Activated CD8-positive, alpha-beta T cell treated with anti-CD3 and anti-CD28 coated beads, Interleukin-2, amount 10 ng/mL, durations not matched to agents 7 days and 5 days (primary cell): ENCODE results near the gene GP1BA. TPM values are rescaled to one million over a fixed set of nuclear protein-coding genes. Genes with fewer than 3 reads are reported as not detected.
A peak's percentile ranks its signal among the peaks of the same experiment; 100 is the strongest.

Experiments
- ATAC-seq: fragments of 150-1000 bp; cut with Tn5 transposase; one replicate; pipeline ENCODE4 v1.10.0; 2021; ENCODE audit warnings: moderate library complexity
- CTCF ChIA-PET: fragments of 350-600 bp; sonication (Branson Sonifier 250); formaldehyde crosslinking; loops from one replicate; lab custom pipeline; 2021; ENCODE audit warnings: antibody characterized with exemption; lab: Charles Lee
- POLR2A ChIA-PET: fragments of 350-600 bp; sonication (Branson Sonifier 250); formaldehyde crosslinking; loops from one replicate; lab custom pipeline; 2021; ENCODE audit warnings: antibody characterized with exemption; lab: Charles Lee
- DNase-seq: peaks from one replicate; pipeline ENCODE4 v3.0.0-alpha.2; 2020
- H3K27ac Mint-ChIP-seq: one replicate; pipeline ENCODE4 v1.8.0; 2021; ENCODE audit warnings: mild to moderate bottlenecking, mixed read lengths
- H3K27me3 Mint-ChIP-seq: one replicate; pipeline ENCODE4 v1.8.0; 2021; ENCODE audit warnings: low read depth, mixed read lengths
- H3K36me3 Mint-ChIP-seq: one replicate; pipeline ENCODE4 v1.8.0; 2021; ENCODE audit warnings: low read depth, mixed read lengths
- H3K4me1 Mint-ChIP-seq: one replicate; pipeline ENCODE4 v1.8.0; 2021; ENCODE audit warnings: low read depth, mixed read lengths
- H3K4me3 Mint-ChIP-seq: one replicate; pipeline ENCODE4 v1.8.0; 2021; ENCODE audit warnings: mild to moderate bottlenecking, mixed read lengths
- H3K9me3 Mint-ChIP-seq: one replicate; pipeline ENCODE4 v1.8.0; 2022; ENCODE audit warnings: mixed read lengths; ENCODE audit not compliant: insufficient read depth
- total RNA-seq, 2 experiments: library from RNA; stranded (reverse); gene quantifications; one replicate each; pipeline ENCODE4 v1.2.3, GENCODE V29; 2021

Gene GP1BA
- total RNA-seq, 2 experiments from 2014 or later: not detected

GRCh38 chr17:4946312-4946976, 14.4 kb downstream of the GP1BA start:
- ChIA-PET POLR2A (interaction anchor here (1.0 to 10.0 kb wide), 13 partner anchors 6 to 237 kb away, joined by 3 to 239 read pairs (median 4); partner anchors contain the start of genes CAMTA2, RNF167, SLC25A11 and SPAG7), CTCF (interaction anchor here (1.1 to 3.5 kb wide), 5 partner anchors 11 to 115 kb away, joined by 3 to 13 read pairs (median 3); partner anchors contain the start of genes CHRNE and SPAG7)

GRCh38 chr17:4947010-4947410, 14.9 kb downstream of the GP1BA start:
- Mint-ChIP-seq H3K27me3 (no peaks in the 10 kb centered on the region), H3K4me3 (peak overlapping the region; percentile 97), H3K4me1 (peaks cover 57% of the 10 kb centered on the region), H3K36me3 (peaks cover 60% of the 10 kb centered on the region), H3K9me3 (no peaks in the 10 kb centered on the region), H3K27ac (peak overlapping the region; percentile 88)
- ATAC-seq (no peak), DNase-seq (no peak)
- ChIA-PET CTCF (interaction anchor here (1.2 to 3.5 kb wide), 5 partner anchors 10 to 44 kb away, joined by 3 to 13 read pairs (median 4); partner anchors contain the start of genes CHRNE and SPAG7), POLR2A (interaction anchor here (1.0 to 10.0 kb wide), 11 partner anchors 7 to 216 kb away, joined by 3 to 239 read pairs (median 4); partner anchors contain the start of genes RNF167, SLC25A11 and SPAG7)

More at GRCh38 chr17:4946312-4946976, 14.4 kb downstream of the GP1BA start:
- ATAC-seq (no peak), DNase-seq (peak; percentile 45)
- peak overlapping the region; percentile 88 for H3K27ac Mint-ChIP-seq
- no peaks in the 10 kb centered on the region for H3K9me3 Mint-ChIP-seq
- peak overlapping the region; percentile 97 for H3K4me3 Mint-ChIP-seq
- peaks cover 56% of the 10 kb centered on the region for H3K4me1 Mint-ChIP-seq
- H3K36me3 Mint-ChIP-seq: peaks cover 66% of the 10 kb centered on the region
- H3K27me3 Mint-ChIP-seq: no peaks in the 10 kb centered on the region

- Mint-ChIP-seq H3K9me3 (no peaks in the 10 kb centered on the region), H3K27ac (peak overlapping the region; percentile 99), H3K4me3 (peak overlapping the region; percentile 97), H3K27me3 (no peaks in the 10 kb centered on the region), H3K4me1 (peaks cover 51% of the 10 kb centered on the region), H3K36me3 (peaks cover 54% of the 10 kb centered on the region)
- CTCF ChIA-PET: interaction anchor here (1.2 to 3.5 kb wide), 3 partner anchors 9 to 38 kb away, joined by 4 to 13 read pairs (median 4); partner anchors contain the start of gene SPAG7
- POLR2A ChIA-PET: interaction anchor here (0.8 to 10.0 kb wide), 13 partner anchors 7 to 217 kb away, joined by 3 to 239 read pairs (median 5); partner anchors contain the start of genes C17orf107, CHRNE, RNF167 and SLC25A11
- ATAC-seq: peak; percentile 16
- DNase-seq: peak; percentile 84
Measured at GRCh38 chr17:4947411-4948165, 15.5 kb downstream of the GP1BA start.

- no peaks in the 10 kb centered on the region for H3K27me3 Mint-ChIP-seq
- H3K4me1 Mint-ChIP-seq: peaks cover 44% of the 10 kb centered on the region
- POLR2A ChIA-PET: interaction anchor here (0.8 to 10.0 kb wide), 14 partner anchors 8 to 443 kb away, joined by 3 to 239 read pairs (median 5); partner anchors contain the start of genes C17orf107, CHRNE, INCA1 and KIF1C
- CTCF ChIA-PET: interaction anchor here (1.2 to 3.5 kb wide), 3 partner anchors 9 to 39 kb away, joined by 4 to 13 read pairs (median 4); partner anchors contain the start of gene SPAG7
- no peaks in the 10 kb centered on the region for H3K9me3 Mint-ChIP-seq
- peak within 1 kb of the TSS; percentile 99 for H3K27ac Mint-ChIP-seq
- H3K4me3 Mint-ChIP-seq: peak within 1 kb of the TSS; percentile 97
- peak; percentile 96 for DNase-seq
- ATAC-seq: peak; percentile 33
- peaks cover 46% of the 10 kb centered on the region for H3K36me3 Mint-ChIP-seq
Measured at GRCh38 chr17:4948166-4948930, 16.3 kb downstream of the GP1BA start, which contains the start of gene PFN1. Gene PFN1 (minus strand): TSS chr17:4948530. CDS start chr17:4948394, 136 bp downstream.

- DNase-seq: peak; percentile 84
- no peaks in the 10 kb centered on the region for H3K9me3 Mint-ChIP-seq
- ChIA-PET CTCF (interaction anchor here (3.5 kb wide), 1 partner anchor 18 kb away, joined by 13 read pairs; the partner anchor contains the start of gene SPAG7), POLR2A (interaction anchor here (0.9 to 10.0 kb wide), 10 partner anchors 9 to 444 kb away, joined by 3 to 239 read pairs (median 8); partner anchors contain the start of genes C17orf107, CHRNE, INCA1 and KIF1C)
- peak overlapping the region; percentile 97 for H3K4me3 Mint-ChIP-seq
- peak overlapping the region; percentile 99 for H3K27ac Mint-ChIP-seq
- H3K4me1 Mint-ChIP-seq: peaks cover 39% of the 10 kb centered on the region
- no peaks in the 10 kb centered on the region for H3K27me3 Mint-ChIP-seq
- peaks cover 45% of the 10 kb centered on the region for H3K36me3 Mint-ChIP-seq
- peak; percentile 46 for ATAC-seq
Measured at GRCh38 chr17:4948931-4949320, 16.8 kb downstream of the GP1BA start.

GRCh38 chr17:4949321-4950074, 17.4 kb downstream of the GP1BA start:
- ChIA-PET POLR2A (interaction anchor here (0.6 to 10.0 kb wide), 11 partner anchors 9 to 444 kb away, joined by 3 to 239 read pairs (median 6); partner anchors contain the start of genes C17orf107, CHRNE, INCA1 and KIF1C), CTCF (interaction anchor here (4.4 kb wide), 1 partner anchor 18 kb away, joined by 16 read pairs; the partner anchor contains the start of gene SPAG7)
- DNase-seq (peak; percentile 84), ATAC-seq (peak; percentile 28)
- H3K4me1 Mint-ChIP-seq: peaks cover 34% of the 10 kb centered on the region
- peak overlapping the region; percentile 97 for H3K4me3 Mint-ChIP-seq
- peaks cover 41% of the 10 kb centered on the region for H3K36me3 Mint-ChIP-seq
- no peaks in the 10 kb centered on the region for H3K27me3 Mint-ChIP-seq
- H3K9me3 Mint-ChIP-seq: no peaks in the 10 kb centered on the region
- peak overlapping the region; percentile 99 for H3K27ac Mint-ChIP-seq

- H3K36me3 Mint-ChIP-seq: peaks cover 34% of the 10 kb centered on the region
- ChIA-PET CTCF (interaction anchor here (2.0 to 4.4 kb wide), 2 partner anchors 10 to 17 kb away, joined by 8 to 16 read pairs; partner anchors contain the start of genes RNF167, SLC25A11 and SPAG7), POLR2A (interaction anchor here (0.6 to 10.0 kb wide), 8 partner anchors 9 to 37 kb away, joined by 3 to 239 read pairs (median 4); partner anchors contain the start of genes CAMTA2, RNF167, SLC25A11 and SPAG7)
- H3K27ac Mint-ChIP-seq: peak overlapping the region; percentile 92
- no peaks in the 10 kb centered on the region for H3K27me3 Mint-ChIP-seq
- DNase-seq: no peak
- ATAC-seq: peak; percentile 8
- peaks cover 27% of the 10 kb centered on the region for H3K4me1 Mint-ChIP-seq
- no peaks in the 10 kb centered on the region for H3K9me3 Mint-ChIP-seq
- peak overlapping the region; percentile 82 for H3K4me3 Mint-ChIP-seq
Measured at GRCh38 chr17:4950075-4950745, 18.1 kb downstream of the GP1BA start.

GRCh38 chr17:4950746-4951204, 18.7 kb downstream of the GP1BA start, which contains the start of gene ENO3:
Gene ENO3 (plus strand): TSS chr17:4951119. CDS start chr17:4951830, 711 bp downstream.
- H3K27ac Mint-ChIP-seq: peak within 1 kb of the TSS; percentile 92
- ATAC-seq: no peak
- DNase-seq: no peak
- H3K27me3 Mint-ChIP-seq: no peaks in the 10 kb centered on the region
- CTCF ChIA-PET: interaction anchor here (1.0 to 4.4 kb wide), 3 partner anchors 11 to 18 kb away, joined by 3 to 16 read pairs (median 8); partner anchors contain the start of genes RNF167, SLC25A11 and SPAG7
- POLR2A ChIA-PET: interaction anchor here (0.7 to 10.0 kb wide), 6 partner anchors 11 to 41 kb away, joined by 3 to 239 read pairs (median 4); partner anchors contain the start of genes CAMTA2, RNF167, SLC25A11 and SPAG7
- peak within 1 kb of the TSS; percentile 82 for H3K4me3 Mint-ChIP-seq
- no peaks in the 10 kb centered on the region for H3K9me3 Mint-ChIP-seq
- peaks cover 29% of the 10 kb centered on the region for H3K36me3 Mint-ChIP-seq
- peaks cover 21% of the 10 kb centered on the region for H3K4me1 Mint-ChIP-seq

GRCh38 chr17:4951486-4951885, 19.4 kb downstream of the GP1BA start:
- ATAC-seq (no peak), DNase-seq (no peak)
- ChIA-PET POLR2A (interaction anchor here (0.7 to 10.0 kb wide), 4 partner anchors 11 to 64 kb away, joined by 3 to 239 read pairs (median 37); partner anchors contain the start of genes RNF167, SLC25A11 and SPAG7), CTCF (interaction anchor here (0.9 to 4.4 kb wide), 4 partner anchors 11 to 79 kb away, joined by 3 to 16 read pairs (median 6); partner anchors contain the start of genes RNF167, SLC25A11 and SPAG7)
- no peaks in the 10 kb centered on the region for H3K9me3 Mint-ChIP-seq
- H3K4me1 Mint-ChIP-seq: peaks cover 28% of the 10 kb centered on the region
- H3K27me3 Mint-ChIP-seq: no peaks in the 10 kb centered on the region
- H3K4me3 Mint-ChIP-seq: peak overlapping the region; percentile 82
- peaks cover 25% of the 10 kb centered on the region for H3K36me3 Mint-ChIP-seq
- peak overlapping the region; percentile 92 for H3K27ac Mint-ChIP-seq
